ENCODE results near the gene TSHZ2. TPM values are rescaled to one million over a fixed set of nuclear protein-coding genes. Genes with fewer than 3 reads are reported as not detected.

Gene TSHZ2
- total RNA-seq, 6 experiments from 2014 or later = not detected

GRCh38 chr20:53073636-53074415, 101.7 kb downstream of the TSHZ2 start:
- H3K4me1 Mint-ChIP-seq (ENCODE audit: low read depth) = no peaks in the 10 kb centered on the region
- H3K36me3 Mint-ChIP-seq (ENCODE audit: low read depth) = no peaks in the 10 kb centered on the region
- H3K27ac Mint-ChIP-seq = no peak overlapping the region
- H3K9me3 Mint-ChIP-seq = peaks cover 23% of the 10 kb centered on the region
- no peaks in the 10 kb centered on the region for H3K27me3 Mint-ChIP-seq (ENCODE audit: insufficient read depth)
- no peak for DNase-seq
- TF ChIP-seq CTCF (IDR thresholded peaks at IDR 0.05) = no peak
- no peak overlapping the region for H3K4me3 Mint-ChIP-seq

- H3K27me3 Mint-ChIP-seq (ENCODE audit: insufficient read depth) = no peaks in the 10 kb centered on the region
- H3K27ac Mint-ChIP-seq = no peak overlapping the region
- no peak overlapping the region for H3K4me3 Mint-ChIP-seq
- DNase-seq = no peak
- TF ChIP-seq CTCF (IDR thresholded peaks at IDR 0.05) = no peak
- peaks cover 17% of the 10 kb centered on the region for H3K9me3 Mint-ChIP-seq
- H3K4me1 Mint-ChIP-seq (ENCODE audit: low read depth) = no peaks in the 10 kb centered on the region
- H3K36me3 Mint-ChIP-seq (ENCODE audit: low read depth) = no peaks in the 10 kb centered on the region
Observed at GRCh38 chr20:53074811-53075314, 102.7 kb downstream of the TSHZ2 start.

GRCh38 chr20:53076668-53077067, 104.5 kb downstream of the TSHZ2 start:
- H3K4me1 Mint-ChIP-seq (ENCODE audit: low read depth) = no peaks in the 10 kb centered on the region
- no peaks in the 10 kb centered on the region for H3K36me3 Mint-ChIP-seq (ENCODE audit: low read depth)
- no peak for TF ChIP-seq CTCF (IDR thresholded peaks at IDR 0.05)
- peaks cover 12% of the 10 kb centered on the region for H3K9me3 Mint-ChIP-seq
- H3K27me3 Mint-ChIP-seq (ENCODE audit: insufficient read depth) = no peaks in the 10 kb centered on the region
- no peak overlapping the region for H3K4me3 Mint-ChIP-seq
- no peak overlapping the region for H3K27ac Mint-ChIP-seq
- DNase-seq = no peak

- no peak for DNase-seq
- Mint-ChIP-seq H3K27me3 (ENCODE audit: insufficient read depth) (no peaks in the 10 kb centered on the region), H3K27ac (no peak overlapping the region), H3K4me3 (no peak overlapping the region), H3K9me3 (peaks cover 12% of the 10 kb centered on the region), H3K4me1 (ENCODE audit: low read depth) (no peaks in the 10 kb centered on the region), H3K36me3 (ENCODE audit: low read depth) (no peaks in the 10 kb centered on the region)
- TF ChIP-seq CTCF (IDR thresholded peaks at IDR 0.05) = no peak
Observed at GRCh38 chr20:53077373-53078205, 105.4 kb downstream of the TSHZ2 start.

- H3K27me3 Mint-ChIP-seq (ENCODE audit: insufficient read depth) = no peaks in the 10 kb centered on the region
- H3K9me3 Mint-ChIP-seq = peaks cover 4% of the 10 kb centered on the region
- no peaks in the 10 kb centered on the region for H3K4me1 Mint-ChIP-seq (ENCODE audit: low read depth)
- H3K36me3 Mint-ChIP-seq (ENCODE audit: low read depth) = no peaks in the 10 kb centered on the region
- TF ChIP-seq CTCF (IDR thresholded peaks at IDR 0.05) = no peak
- no peak overlapping the region for H3K4me3 Mint-ChIP-seq
- DNase-seq = no peak
- no peak overlapping the region for H3K27ac Mint-ChIP-seq
Observed at GRCh38 chr20:53078761-53079160, 106.6 kb downstream of the TSHZ2 start.
